NCI-H2081 (cell line): ENCODE measurements around the gene TNNI3K.

Experiments used
- DNase-seq, 2 experiments: peaks; one replicate each; lab custom pipeline; 2025; lab: John Stamatoyannopoulos, UW

TNNI3K gene

DNA sequence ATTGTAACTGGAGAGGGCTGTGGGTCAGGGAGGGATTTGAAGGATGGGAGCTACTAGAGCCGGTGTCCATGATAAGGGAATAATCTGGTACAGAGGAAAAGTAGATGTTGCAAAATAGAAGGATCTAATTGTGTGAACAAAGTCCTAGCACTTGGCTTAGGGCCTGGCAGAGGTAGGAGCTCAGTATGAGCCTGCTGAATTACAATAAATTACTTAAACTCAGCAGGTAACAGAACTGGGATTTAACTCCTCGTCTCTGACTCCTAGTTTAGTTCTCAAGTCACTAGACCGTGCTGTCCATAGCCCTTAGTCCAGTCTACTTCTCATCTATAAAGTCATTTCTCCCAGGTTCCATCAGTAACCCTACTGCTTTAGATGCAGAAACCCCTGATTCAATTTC, 157.0 kb downstream of the TNNI3K start:
- peak in 1 of 2 experiments; percentile 5 for DNase-seq

DNA sequence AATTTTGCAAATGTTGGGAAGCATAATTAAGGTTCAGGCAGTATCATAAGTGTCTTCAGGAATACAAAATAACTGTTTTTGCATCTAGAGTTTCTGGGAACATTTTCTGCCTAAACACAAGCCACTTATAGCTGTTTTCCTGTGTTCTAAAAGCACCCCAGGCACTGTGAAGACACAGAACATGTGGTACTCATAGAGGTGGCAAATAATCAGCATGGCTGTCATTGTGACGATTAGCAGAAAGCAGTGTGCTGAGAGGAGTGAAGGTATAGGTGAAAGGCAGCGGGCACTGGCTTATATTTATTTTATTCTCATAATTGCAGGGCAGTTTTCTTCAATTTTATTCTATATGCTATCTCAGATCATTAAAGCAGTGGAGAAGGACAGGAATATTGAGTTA, 157.7 kb downstream of the TNNI3K start:
- DNase-seq = peak in 1 of 2 experiments; percentile 8

DNA sequence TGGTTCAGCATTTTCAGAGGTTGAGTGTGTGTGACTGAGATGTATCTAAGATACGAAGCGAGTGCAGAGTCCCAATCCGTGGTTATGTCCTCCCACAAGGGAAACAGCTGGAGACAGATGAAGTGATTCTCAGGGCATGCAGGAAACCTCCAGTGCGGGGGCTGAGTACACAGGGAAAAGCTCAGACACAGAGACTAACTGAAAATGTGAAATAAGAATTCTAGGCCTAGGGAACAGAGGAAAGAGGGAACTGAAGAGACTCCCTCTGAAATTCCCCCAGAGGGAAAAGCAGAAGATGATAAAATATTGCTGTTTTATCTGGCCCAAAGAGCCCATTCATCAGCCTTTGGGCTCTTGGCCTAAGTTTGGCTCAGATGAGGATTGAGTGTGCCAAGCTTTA, 160.4 kb downstream of the TNNI3K start:
- DNase-seq = no peak

DNA sequence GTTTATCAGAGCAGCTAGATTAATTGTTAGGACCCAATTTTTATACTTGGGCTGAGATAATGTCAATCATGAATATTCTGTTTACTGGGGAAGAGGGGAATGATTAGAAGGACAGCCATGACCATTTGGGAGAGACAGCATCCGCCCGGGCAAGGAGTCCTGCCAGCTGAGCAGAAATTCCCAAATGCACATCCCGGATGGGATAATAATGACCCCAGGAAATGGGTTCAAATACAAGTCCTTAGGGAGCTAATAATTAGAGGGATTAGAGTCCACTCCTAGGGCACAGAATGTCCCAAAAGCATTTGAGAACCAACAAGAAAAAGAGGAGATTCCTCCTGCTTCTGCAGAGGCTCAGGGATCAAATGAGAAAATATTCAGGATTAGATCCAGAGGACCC, 161.3 kb downstream of the TNNI3K start:
- no peak for DNase-seq

DNA sequence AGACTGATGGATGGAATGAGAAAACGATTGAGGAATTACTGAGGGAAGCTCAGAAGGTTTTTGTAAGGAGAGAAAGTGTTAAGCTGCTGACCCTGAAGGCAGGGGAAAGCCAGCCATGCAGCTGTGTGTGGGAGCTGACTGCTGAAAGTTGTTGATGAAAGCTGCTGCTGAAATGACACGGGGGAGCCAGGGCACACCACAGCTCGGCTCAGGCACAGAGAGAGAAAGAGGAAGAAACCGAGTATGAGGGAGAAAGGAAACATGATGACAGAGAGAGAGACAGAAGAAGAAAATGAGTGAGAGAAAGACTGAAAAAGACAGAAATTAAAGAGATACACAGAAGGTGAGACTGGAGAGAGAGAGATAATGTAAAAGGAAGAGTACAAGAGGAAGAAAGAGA, 161.7 kb downstream of the TNNI3K start:
- DNase-seq = no peak

DNA sequence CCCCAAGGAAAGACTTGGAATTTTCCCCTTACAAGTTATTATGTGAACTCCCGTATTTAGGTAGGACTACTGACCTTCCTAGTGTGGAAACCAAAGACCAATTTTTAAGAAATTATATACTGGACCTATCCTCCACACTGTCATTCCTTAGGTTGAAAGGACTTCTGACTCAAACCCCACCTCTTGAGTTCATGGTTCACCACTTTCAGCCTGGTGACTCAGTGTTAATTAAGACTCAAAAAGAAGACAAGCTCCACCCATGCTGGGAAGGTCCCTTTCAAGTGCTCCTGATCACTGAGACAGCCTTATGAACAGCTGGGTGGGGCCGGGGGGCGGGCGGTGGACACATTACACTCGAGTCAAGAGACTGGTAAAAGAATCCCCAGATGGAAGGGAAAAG, 164.1 kb downstream of the TNNI3K start:
- DNase-seq = no peak

DNA sequence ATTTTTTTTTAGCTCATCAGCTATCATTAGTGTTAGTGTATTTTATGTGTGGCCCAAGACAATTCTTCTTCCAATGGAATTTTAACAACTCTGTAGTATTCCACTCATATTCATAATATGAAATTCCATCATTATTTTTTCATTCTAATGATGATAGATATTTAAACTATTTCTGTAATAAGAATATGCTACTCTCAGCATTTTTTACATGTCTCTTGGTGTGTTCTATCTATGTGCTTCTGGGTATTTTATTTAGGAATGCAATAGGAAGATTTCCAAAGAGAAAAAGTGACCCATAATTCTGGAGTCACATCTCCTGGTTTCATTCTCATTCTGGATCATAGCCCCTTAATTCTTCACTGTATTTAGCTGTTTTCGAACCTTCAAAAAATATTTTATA, 167.7 kb downstream of the TNNI3K start:
- DNase-seq = no peak

DNA sequence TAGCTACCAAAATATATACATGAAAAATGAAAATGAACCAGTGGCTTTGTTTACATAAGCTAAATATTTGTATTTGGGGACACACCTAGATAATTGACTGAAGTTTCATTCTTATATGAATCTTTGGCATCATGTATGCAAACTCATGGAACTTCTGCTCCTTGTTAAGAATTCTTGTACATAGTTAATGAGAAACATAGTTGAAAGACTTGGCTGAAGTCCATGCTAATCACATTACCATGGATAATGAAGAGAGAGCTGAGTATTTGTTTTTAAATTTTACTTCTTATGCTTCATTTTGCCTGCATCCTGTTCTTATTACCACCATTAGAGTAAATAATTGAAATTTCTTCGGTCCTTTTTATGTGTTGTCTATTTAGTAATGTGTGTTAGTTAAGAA, 168.4 kb downstream of the TNNI3K start:
- DNase-seq = no peak

DNA sequence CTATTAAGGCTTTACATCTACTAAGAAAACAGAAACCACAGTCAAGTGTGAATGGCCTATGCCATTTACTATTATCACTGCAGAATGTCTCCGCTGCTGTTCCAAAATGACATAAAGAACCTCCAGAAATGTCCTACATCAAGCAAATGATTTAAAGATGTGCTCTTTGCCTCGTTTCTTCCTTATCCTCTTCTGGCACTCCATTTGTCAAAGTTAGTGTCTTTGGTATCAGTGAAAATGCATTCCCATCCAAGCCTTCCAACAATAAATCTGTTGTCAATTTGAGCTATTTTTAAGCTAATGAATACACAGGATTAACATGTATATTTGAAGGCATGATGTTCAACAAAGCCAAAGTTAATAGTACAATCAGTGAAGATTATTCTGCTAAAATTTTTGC, 171.6 kb downstream of the TNNI3K start:
- DNase-seq = no peak

DNA sequence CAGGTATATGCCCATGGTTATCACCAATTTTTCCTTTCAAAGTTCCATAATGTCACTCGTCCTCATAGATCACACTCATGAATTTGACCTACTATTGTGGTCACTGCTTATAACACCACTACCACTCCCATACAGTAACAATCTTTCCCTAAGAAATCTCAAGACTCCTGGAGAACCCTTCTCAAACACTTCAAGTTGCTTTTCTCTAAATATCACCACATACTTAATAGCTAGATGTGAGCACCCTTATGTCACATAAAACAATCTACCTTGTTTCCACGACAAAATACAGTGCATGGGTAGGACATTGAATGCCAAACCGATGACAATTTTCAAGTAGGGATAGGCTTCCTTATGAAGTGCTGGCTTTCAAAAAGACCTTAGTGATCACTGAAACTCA, 172.7 kb downstream of the TNNI3K start:
- DNase-seq = no peak

DNA sequence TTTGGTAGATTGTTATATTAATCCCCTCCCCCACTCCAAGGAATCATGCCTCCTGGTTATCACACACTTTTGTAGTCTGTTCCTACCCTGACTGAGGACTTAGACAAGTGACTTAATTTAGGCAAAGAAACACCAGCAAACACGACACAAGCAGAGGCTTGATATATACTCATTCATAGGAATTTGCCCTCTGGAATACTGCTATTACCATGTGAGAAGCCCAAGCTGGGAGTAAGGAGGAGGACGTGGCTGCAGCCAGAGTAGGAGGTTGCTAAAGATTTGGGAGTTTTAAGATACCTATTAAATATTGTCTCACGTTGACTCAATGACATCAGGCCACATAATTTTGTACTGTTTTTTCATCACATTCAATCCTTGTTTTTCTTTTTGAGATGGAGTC, 177.1 kb downstream of the TNNI3K start:
- no peak for DNase-seq

DNA sequence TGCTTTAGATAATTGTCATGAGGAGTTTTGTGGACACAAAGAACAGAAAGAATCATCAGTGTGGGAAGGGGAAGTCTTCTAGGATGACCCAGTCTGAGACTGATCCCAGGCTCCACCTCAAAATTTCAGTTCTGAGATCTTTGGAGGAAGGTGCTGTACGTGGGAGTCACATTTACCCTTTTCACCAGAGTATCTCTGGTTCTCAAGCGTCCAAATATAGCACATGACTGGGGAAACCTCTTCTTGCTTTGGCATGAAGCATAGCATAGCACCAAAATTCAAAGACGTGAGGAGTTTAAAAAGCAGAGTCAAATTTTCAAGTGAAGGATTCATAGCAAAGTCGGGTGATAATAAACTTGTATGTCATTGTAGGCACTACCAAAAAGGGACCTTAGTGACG, 180.7 kb downstream of the TNNI3K start:
- no peak for DNase-seq

DNA sequence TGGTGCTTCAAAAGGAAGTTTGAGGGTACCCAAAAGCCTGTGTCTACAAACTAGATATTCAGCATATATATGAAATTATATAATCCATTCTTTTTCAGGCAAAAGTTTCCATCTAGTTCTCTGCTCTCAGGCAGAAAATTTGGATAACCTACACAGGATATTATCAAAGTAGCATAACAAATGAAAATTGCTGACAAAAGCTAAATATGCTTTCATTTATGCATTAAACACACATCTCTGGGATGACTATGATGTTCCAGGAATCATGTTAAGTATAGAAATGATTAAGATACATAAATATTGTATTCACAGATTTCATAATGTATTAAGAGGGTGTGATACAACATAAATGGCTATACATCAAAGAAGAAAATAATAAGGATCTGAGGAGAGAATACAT, 184.4 kb downstream of the TNNI3K start:
- no peak for DNase-seq

DNA sequence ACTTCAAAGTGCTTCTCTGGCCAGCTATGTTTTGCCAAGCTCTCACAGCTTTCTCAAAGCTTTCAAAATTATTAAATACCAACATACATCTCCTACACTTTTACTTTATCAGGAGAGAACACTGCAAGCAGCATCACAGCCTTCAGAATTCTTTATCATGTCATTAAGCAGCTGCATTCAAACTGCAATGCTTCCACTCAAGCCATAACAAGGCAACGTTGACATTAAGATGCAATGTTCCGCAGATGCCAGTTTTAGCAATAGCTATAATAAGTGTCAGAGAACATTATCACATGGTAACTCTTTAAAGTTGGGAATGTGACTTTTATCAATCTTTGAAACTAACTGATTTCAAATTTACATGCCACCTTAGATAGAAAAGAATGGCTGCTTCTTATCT, 185.3 kb downstream of the TNNI3K start:
- DNase-seq = no peak

DNA sequence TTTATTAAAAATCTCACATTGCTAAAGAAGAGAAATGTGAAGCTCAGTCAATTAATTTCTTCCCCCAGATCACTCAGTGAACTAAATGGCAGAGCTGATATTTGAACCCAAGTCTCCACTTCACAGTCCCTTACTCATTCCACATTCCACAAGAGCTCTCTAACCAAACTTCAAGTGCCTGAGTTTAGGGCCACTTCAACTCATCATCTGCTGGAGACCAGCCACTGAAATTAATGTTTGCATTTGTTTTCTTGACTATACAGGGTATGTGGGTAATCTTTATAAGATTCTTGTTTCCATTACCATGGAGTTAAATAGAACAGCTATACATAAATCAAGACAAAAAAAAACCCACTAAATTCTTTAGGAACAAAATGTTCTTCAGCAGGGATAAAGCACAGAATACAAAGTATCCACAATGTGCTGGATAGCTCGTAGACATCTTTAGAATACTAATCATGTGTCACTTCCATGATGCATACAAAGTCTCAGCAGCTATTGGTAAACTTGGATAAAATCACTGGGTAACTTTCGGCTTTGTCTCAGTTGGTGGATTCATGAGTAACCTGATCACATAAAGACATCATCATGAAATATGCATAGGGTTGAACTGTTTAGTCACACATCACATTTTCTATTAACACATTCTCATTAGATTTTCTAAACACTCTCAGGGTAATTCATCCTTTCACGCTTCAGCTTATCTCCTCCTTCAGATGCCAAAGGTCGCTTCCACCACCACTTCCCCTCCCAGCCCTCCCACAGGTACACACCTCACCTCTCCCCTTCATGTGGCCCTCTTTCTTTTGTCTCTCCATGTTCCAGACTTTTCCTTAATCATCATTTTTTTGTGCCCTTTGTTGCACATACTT, 187.5 kb downstream of the TNNI3K start:
- peak in 1 of 2 experiments; percentile 1 for DNase-seq

DNA sequence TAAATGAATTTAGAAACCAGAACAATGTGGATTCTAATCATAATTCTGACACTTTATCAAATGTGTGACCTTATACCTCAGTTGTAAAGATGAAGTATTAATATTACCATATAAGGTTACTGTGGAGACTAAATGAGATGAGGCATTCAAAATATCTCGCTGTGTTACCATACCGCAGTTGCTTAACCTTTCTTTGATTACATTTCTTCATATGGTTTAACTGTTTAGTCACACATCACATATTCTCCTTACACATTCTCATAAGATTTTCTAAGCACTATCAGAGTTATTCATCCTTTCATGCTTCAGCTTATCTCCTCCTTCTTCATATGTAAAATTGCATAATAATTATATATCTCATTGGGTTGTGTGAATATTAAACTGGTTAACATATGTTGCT, 188.3 kb downstream of the TNNI3K start:
- no peak for DNase-seq

DNA sequence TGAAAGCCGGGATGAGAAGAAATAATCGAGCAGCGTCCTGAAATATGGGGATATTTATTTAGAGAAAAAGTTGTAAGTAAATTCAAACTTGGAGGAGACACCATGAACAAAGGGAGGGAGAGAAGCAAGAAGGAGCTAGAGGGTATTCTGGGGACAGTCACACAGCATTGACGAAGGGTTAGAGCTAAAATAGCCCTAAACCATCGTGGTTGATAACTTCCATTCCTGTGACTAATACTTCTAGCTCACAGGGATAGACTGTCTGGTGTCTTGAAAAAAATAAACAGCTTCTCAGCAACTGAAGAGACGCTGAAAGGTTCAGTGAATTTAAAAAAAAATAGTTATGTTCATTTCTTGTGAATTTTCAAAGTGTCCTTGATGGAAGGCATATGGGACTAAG, 190.5 kb downstream of the TNNI3K start:
- no peak for DNase-seq

DNA sequence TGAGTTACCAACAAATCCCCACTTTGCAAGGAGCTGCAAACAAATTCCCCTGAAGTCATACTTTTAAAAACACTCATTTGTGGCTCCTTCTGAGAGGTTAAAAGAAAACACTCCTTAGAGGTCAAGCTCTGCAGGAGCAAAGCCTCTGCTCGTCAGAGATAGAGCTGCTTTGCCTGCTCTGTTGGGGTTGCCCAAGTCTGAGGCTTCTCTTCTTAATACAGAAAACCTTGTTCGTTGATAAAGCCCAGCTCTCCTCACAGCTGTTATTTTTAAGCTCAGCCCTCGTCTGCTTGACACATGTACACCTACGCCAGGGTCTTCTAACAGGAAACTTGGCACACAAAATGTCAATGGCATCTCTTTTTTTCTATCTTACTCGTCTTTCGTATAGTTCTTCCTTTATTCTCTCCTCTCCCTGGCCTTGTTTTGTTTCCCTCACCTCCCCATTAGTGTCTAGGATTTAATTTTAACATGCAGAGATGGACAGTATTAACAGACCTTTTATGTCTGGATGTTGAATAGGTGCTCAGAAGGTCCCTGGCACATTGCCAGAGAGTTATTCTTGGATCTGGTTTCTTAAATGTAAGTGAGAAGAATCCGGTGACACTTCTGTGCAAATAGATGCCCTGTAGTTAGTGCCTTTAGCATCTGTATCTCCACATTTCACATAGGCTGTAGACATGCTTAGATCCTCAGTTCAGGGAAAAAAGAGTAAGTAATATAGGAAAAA, 191.2 kb downstream of the TNNI3K start:
- DNase-seq = peak in 1 of 2 experiments; percentile 9

DNA sequence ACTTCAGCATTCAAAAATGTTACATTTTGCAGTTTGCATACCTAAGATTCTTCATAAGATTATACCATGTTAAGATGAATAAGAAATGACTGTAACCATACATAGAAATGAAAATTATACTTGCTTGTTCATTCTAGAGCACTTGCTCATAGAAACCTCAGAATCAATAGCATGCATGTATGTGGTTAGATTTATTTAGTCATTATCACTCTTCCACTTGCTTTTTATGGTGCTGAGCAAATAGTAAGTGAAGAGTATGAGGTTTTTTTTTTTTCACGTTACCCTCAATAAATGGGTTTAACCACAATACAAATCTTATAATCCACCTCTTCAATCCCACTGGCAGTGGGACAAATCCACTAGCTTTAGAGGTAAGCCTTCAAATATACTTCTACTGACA, 192.5 kb downstream of the TNNI3K start:
- no peak for DNase-seq

DNA sequence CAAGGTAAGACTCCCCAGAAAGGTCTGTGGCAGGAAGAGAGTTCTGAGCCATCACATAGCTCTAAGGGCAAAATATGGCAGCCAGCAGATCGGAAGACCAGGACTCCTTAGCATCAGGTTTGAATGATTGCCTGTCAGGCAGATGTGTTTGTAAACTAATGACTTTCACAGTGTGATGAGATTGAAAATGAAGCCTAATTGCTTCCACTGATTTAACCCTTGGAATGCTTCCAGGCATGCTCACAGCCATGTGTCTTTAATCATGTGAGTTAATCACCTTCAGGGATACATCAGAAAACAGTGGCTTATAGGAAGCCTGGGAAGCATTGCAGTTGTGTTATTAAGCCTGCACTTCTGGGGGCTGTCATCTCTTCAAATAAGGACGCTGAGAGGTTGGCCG, 194.4 kb downstream of the TNNI3K start:
- DNase-seq = peak; percentile 6 to 78

DNA sequence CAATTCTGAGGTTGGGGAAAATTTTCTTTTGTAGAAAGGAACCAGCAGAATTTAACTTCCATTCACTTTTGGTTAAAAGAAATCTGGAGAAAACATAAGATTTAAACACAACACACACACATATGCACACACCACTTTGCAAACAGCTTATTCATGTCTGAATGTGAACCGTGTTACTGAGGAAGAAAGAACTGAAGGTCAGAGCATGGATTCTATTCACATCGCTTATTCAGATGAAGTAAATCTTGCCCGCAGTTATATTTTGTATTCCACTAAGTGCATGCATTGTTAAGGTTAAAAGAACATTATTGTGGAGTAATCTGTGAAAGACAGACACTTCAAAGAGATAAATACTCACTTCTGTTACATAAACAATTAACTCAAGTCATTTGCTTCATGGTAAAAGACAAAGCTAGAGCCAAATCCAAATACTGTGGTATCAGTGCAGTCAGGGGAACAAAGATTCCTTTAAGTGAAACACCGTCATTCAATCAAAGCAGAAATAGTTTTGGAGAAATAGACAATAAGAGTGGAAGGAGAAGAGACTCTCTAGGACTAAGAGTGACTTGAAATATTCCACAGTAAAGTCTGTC, 195.3 kb downstream of the TNNI3K start:
- DNase-seq = peak in 1 of 2 experiments; percentile 18

DNA sequence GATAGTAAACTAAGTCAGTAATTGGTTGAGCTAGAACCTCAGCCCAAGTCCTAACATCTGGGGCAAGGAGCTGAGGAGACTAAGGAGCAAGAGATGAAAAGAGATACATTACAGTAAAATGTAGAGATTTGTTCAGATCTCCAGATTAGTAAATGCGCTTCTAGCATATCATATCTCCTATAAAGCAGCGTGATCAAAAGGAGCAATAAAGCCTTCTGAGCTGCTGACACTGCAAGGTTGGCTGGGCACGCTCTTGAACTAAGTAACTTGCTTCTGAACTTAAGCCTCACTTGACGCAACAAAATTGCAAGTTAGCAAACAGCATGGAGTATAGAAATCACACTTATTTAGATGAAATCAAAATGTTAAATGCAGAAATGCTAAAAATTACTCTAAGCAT, 196.3 kb downstream of the TNNI3K start:
- no peak for DNase-seq

DNA sequence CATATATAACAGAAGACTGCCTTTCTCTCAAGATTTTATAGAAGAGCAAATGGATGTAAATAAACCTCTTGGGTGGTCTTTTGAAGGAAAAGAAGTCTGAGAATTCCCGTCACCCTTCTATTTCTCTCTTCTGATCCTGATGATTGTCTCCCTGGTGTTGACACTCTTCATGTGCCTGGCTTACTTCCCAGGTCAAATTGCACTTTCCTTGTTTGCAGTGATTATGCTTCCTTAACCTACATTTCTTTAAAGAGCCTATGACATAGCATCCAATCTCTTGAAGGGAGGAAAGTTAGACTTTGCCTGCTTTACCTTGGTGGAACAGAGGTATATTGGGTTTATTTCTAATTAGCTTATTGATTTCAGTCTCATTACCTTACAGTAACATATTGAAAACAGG, 197.1 kb downstream of the TNNI3K start:
- peak in 1 of 2 experiments; percentile 5 for DNase-seq
